GM18526 (cell line): Measurements from ENCODE around the gene SIGLEC8.

Source experiments
- POLR2A ChIP-seq: IDR thresholded peaks from 3 replicates; pipeline ENCODE4 v1.6.1; 2011; ENCODE audit not compliant: insufficient read length; ENCODE audit errors: extremely low read depth

SIGLEC8 gene

DNA sequence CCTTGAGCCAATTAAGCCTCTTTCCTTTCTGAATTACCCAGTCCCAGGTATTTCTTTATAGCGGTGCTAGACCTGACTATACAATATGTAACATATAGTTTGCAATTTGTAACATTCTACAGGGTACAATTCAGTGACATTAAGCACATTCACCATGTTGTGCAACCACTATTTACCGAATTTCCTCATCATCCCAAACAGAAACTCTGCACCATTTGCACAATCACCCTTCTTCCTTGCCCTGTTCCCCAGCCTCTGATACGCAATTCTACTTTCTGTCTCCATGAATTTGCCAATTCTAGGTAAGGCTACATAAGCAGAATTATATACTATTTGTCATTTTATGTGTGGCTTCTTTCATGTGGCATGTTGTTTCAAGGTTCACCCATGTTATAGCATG, 27.1 kb downstream of the SIGLEC8 start:
- no peak for TF ChIP-seq POLR2A

- no peak for TF ChIP-seq POLR2A
Measured at GRCh38 chr19:51430221-51430620, 28.0 kb downstream of the SIGLEC8 start.

DNA sequence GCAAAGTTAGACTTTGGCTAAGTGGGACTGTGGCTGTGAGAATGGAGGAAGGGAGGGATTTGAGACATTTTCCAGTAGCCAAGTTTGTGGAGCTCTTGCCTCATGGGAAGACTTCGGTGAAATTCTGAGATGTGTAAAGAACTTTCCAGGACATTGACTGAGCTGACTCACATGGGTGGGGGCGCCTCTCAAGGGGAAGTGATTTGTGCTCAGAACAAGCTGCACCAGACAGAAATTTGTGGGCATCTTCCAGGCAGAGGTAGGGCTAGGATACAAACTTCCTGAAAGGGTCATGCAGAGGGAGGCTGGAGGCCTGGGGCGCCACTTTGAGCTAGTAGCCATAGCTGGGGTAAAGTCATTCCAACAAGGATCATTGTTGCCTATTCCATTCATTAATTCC, 31.1 kb downstream of the SIGLEC8 start:
- TF ChIP-seq POLR2A, result no peak

DNA sequence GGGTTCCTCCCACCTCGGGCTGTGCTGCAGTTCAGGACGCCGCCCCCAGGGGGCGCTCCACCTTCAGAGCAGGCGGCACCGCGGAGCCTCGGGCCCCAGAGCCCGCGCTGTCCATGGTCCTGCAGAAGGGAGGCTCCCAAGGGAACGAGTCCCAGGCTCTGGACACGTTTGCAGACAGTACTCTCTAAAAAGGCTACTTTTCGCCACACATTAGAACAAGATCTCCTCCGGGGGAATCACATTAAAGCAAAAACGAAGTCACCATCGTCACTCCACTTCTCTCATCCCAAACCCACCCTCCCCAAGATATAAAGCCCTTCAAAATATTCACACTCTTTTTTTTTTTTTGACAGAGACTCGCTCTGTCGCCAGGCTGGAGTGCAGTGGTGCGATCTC, 36.2 kb downstream of the SIGLEC8 start:
- TF ChIP-seq POLR2A, result no peak

DNA sequence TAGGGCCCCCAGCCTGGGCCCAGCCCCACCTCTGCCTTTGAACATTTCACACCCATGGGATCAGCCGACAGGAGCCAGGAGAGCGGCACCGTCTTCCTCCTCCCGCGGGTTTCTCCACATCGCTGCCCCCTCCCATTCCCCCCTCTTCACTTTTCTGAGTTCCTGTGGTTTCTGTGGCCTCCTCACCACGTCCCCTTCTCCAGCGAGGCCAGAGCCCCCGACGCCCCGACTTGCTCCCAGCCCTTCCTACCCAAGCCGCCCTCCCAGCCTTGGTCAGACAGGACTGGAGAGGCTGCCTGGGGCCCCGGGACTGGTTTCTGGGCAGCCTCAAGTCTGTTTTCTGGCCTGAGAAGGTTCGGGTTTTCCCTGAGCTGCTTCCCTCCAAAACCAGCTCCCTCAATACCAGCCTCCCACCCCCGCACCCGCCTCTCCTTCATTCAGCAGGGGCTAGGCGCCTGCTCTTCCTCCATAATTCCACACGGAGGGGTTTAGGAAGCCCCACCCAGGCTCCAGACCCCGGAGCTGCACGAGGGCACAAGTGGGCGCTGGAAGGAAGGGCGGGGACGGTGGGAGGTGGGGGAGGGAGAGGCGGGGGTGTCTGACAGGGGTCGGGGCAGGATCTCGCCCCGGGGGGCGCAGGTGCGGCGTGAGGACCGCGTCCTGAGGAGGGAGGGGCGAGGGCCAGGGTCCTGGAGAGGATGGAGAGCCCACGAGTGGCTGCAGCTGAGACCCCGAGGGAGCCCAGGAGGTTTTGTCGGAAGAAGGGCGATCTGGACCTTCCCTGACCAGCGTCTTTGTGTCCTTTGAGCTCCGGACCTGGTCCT, 36.8 kb downstream of the SIGLEC8 start:
- no peak for TF ChIP-seq POLR2A

DNA sequence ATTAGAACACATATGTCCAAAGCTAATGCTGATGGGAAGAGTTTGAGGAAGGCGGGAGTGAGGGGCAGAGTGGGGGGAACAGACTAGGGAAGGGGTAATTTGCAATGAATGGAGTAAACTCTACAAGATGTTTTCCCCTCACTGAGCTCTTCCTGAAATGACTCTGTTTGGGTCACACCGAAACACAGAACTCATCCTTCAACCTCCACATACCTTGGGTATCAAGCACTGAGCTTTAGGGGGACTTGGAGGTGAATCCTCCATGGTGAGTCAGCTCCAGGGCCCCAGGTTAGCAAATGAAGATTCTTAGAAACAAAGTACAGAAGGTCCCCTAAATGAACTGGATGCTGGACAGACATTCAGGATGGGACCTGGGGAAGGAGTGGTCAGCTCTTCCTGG, 39.5 kb downstream of the SIGLEC8 start:
- no peak for TF ChIP-seq POLR2A

DNA sequence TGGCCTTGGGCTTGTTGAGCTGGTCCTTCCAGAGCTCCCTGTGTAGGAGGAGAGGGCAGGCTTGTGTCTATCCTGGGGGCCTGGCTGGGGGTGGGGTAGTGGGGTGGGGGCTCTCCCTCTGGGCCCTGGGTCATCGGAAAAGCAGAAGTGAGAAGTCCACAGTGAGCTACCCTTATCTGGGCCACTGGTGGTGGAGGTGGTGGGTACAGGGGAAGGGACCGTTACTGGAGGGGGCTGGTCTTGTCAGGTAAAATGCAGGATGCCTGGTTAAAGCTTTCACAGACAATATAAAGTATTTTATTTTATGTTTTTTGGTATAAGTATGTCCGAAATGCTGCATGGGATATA, 40.5 kb downstream of the SIGLEC8 start:
- TF ChIP-seq POLR2A, result no peak

DNA sequence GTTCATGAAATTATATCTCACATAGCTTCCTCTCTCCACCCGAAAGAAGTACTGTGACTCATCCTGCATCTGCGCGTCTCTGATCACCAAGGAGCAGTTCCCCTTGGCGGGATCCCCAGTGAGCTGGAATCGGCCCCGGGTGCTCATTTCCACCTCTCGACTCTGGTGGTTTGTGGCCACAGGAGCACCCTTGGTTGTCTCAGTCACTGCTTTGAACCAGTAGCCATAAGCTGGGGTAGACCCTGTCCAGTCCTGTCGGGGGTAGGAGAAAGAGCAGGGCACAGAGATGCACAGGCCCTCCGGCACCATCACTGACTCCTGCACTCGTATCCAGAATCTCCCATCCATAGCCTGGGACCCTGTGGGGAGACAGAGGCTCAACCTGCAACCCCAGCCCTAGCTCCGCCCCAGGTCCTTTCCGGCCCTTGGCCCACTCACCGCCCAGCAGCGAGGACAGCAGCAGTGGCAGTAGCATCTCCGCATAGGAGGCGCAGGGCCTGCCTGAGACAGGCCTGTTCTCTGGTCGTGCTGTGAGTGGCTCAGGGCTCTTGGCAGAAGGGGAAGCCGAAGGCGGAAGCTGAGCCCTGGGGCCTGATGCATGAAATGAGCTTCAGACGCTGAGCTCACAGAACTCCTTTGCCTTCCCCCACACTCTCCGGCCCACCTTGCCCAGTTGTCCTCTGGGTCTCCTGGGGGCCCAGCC, 41.0 kb downstream of the SIGLEC8 start, which contains the start of gene SIGLEC10:
SIGLEC10 (minus strand) TSS at position 536 of the 703 bp plus-strand sequence; CDS start at position 475, 61 bp downstream.
- TF ChIP-seq POLR2A, result peak; percentile 39

GRCh38 chr19:51415187-51415586, 43.1 kb downstream of the SIGLEC8 start:
- TF ChIP-seq POLR2A, result no peak

GRCh38 chr19:51410950-51411748, 47.1 kb downstream of the SIGLEC8 start:
- TF ChIP-seq POLR2A, result no peak

GRCh38 chr19:51407511-51408131, 50.6 kb downstream of the SIGLEC8 start:
- TF ChIP-seq POLR2A, result no peak

- TF ChIP-seq POLR2A, result no peak
Measured at GRCh38 chr19:51402117-51402516, 56.1 kb downstream of the SIGLEC8 start.
